GM19099 (cell line): ENCODE measurements around the gene EIF4E3.

ENCODE experiments used
- POLR2A ChIP-seq: IDR thresholded peaks from 3 replicates; pipeline ENCODE4 v1.6.1; 2011; ENCODE audit warnings: low read depth; ENCODE audit not compliant: insufficient read length; ENCODE audit errors: extremely low read depth

Gene EIF4E3

DNA sequence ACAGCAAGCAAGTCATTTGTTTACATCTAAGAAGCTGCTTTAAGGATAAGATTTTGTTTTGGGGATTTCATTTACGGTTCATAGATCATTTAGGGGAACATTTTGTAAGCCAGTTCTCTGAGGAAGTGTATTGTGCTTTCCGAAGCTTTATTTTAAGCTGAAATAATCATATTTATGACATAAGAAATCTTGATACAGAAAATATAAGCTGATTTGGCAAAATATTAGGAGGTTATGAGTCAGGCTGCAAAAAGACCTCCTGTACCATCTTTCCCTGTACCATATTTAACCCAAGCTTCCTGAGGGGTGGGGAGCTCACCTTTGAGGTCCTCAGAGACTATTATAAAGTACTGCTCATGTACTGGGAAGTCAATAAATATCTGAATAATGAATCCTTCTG is 8.1 kb upstream of the EIF4E3 start:
- no peak for TF ChIP-seq POLR2A

DNA sequence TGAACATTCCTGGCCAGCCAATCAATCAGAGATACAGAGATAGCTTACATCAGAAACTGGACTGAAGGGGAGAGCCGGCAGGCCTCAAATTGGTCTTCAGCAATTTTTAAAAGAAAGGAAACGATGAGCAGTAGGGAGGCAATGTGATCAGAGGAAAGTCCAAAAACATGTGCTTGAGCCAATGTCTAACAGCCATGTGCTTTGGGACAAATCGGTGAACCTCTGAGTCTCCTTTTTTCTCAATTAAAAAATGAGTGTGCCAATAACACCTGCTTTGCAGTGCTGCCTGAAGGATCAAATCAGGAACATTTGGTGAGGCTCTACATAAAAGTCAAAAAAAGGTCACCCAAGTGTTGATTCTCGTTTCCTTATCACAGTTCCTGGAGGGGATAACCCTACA is 7.4 kb upstream of the EIF4E3 start:
- TF ChIP-seq POLR2A: no peak

DNA sequence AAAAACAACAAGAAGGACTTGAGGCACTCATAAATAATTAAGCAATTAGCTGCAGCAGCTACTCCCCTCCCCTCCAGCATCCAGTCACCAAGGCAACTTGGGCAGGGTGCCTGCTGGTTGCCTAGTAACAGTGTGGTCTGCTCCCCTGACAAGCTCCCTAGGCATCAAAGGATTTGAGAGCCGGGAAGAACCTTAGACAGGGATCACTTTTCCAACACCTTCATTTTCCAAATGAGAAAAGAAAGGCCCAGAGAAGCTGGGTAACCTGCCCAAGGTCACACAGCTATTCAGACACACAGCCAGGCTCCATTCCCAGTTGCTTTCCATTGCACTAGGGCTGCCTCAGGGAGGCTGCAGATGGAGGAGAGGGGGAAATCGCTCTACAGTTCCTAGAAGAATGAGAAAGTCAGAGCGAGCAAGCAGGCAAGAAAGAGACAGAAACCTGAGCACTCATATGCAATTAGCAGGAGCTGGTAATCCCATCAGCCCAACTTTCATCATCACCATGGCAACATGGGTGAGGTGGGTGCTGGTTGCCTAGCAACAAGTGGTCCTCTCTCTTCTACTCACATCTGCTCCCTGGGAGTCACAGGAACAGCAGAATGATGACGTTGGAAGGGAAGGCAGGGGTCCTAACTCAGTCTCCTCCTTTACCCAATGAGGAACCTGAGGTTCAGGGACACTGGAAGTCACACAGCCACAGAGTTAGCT is 3.6 kb upstream of the EIF4E3 start:
- TF ChIP-seq POLR2A: no peak

GRCh38 chr3:71726146-71726545 is 944 bp upstream of the EIF4E3 start:
- TF ChIP-seq POLR2A: no peak

- no peak for TF ChIP-seq POLR2A
Measured at GRCh38 chr3:71724584-71725270, 475 bp downstream of the EIF4E3 start.

GRCh38 chr3:71724171-71724453 is 1.1 kb downstream of the EIF4E3 start:
- TF ChIP-seq POLR2A: no peak

GRCh38 chr3:71723452-71724170 is 1.6 kb downstream of the EIF4E3 start:
- TF ChIP-seq POLR2A: no peak

DNA sequence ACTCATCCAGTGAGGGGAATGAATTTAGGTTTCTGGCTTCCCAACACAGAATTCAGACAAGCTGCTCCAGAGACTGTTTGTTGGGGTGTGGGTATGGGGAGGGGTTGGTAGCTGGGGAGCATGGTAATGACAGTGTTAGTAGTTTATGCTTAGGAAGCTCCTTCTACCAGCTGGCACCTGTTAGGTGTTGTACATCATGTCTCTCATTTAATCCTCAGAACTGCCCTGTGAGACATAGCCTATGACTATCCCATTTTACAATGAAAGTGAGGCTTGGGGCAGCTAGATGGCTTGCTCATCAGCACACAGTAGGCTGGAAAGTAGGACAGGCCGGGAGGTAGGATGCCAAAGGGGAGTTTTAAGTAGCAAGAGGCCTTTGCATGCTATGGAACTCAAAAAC is 2.5 kb downstream of the EIF4E3 start:
- TF ChIP-seq POLR2A: no peak

- no peak for TF ChIP-seq POLR2A
Measured at GRCh38 chr3:71721651-71722157, 3.5 kb downstream of the EIF4E3 start.

DNA sequence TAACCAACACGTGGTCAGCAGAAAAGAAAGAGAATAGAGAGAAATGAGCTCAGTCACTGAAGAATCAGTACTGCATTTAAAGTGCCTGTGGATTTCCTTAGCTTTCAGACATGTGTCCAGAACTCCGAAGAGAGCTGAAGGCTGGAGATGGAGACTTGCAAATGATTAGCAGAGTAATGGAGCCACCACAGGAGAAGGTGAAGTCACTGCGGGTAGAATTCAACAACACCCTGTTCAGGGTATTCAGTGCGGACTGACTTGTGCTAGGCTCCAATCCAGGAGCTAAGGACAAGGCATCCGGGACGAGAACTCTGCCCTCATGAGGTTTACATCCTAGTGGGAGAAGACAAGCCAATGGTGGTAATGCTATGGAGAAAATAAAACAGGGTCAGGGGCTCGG is 4.2 kb downstream of the EIF4E3 start:
- no peak for TF ChIP-seq POLR2A

- no peak for TF ChIP-seq POLR2A
Measured at GRCh38 chr3:71718072-71718471, 7.1 kb downstream of the EIF4E3 start.

DNA sequence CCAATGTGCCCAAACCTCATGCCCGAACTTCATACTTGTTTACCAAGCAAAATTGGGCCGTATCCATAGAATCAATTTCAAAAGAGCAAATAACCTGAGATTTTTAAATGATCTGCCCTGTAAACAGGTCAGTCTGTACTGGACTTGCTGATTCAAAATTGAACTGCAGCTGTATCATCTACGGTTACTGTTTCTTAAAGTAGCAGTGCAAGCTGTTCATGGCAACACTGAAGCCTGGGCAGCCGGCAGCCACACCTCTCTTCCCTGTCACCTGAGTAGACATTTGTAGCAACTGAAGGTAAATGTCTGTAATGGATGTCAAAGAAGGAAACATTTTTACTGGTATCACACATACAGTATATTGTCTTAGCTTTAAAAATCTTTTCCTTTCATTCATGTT is 10.6 kb downstream of the EIF4E3 start:
- no peak for TF ChIP-seq POLR2A

DNA sequence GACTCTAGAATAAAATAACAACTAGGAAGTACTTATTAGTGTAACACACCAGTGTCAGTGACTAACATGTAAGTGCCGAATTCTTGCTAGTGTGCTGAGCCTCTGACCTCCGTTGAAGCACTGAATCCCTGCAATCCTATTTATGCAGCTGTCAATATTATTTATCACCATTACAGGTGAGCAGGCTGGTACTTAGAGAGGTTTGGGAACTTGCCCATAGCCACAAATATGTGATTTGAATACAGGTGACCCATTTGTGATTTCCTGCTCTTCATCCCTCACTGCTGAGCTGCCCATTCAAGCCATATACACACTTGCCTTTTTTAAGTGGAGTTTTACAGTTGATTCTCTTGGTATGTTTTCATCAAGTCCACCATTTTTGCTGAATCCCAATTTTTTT is 12.2 kb downstream of the EIF4E3 start:
- no peak for TF ChIP-seq POLR2A

- TF ChIP-seq POLR2A: no peak
Measured at GRCh38 chr3:71710906-71711494, 14.2 kb downstream of the EIF4E3 start.

DNA sequence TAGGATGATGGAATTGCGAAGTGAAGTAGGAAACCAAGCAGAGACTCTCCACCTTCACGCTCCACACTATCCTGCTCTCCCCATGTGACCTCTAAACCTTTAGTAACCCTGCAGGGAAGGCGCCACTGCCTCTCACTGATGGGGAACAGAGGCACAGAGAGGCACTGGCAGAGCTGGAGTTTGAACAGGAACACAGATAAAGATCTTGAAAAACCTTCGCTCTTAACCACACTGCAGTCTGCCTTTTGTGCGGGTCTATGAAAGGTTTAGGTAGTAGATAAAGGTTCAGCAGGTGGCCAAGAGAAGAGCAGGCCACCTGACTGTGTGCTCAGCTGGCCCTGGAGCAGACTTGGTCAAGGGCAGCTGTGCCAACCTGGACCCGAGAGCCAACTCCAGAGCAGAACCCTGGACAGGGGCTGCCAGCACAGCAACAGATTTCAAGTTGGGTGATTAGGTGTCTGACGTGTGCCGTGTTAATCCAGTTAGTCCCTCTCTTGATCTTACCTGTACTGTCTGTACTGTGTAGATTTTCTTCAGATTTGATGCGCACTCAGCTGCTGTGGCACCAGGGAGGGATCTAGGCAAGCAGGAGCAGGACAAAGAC is 15.2 kb downstream of the EIF4E3 start:
- no peak for TF ChIP-seq POLR2A
